Measurements from ENCODE around the gene HELZ2.

- TF ChIP-seq CTCF (conservative IDR thresholded peaks at IDR 0.05 in 1 of 2, IDR thresholded peaks at IDR 0.05 in 1 of 2; ENCODE audit: low read depth in 1 of 2, low read length in 2 of 2) (no peak), EZH2 (IDR thresholded peaks at IDR 0.05; ENCODE audit: low read length, missing control alignments) (no peak)
These were observed 13.0 kb downstream of the HELZ2 start for GRCh38 chr20:63560856-63561609.

Data from fibroblast of lung (primary cell).